HG02938 (cell line): ENCODE data around the gene STARD6.
"Not testable (repeated sequence)": the region's sequence is repeated elsewhere in the genome, so short reads cannot be mapped to it uniquely, and the experiment has no call there.

Experiments used
- ATAC-seq: cut with Tn5 transposase; IDR thresholded peaks from one replicate; pipeline ENCODE4 v1.9.1; 2021; ENCODE audit warnings: mild to moderate bottlenecking, moderate library complexity; ENCODE audit not compliant: unreplicated experiment

STARD6 gene

GRCh38 chr18:54351186-54351585 is 6.5 kb downstream of the STARD6 start:
- no peak for ATAC-seq

- no peak for ATAC-seq
Observed at GRCh38 chr18:54338230-54338629, 19.4 kb downstream of the STARD6 start.

GRCh38 chr18:54335638-54336173 is 22.0 kb downstream of the STARD6 start:
- ATAC-seq, result no peak

GRCh38 chr18:54330768-54331548 is 26.7 kb downstream of the STARD6 start:
- no peak for ATAC-seq

GRCh38 chr18:54329787-54330186 is 27.9 kb downstream of the STARD6 start:
- no peak for ATAC-seq

- ATAC-seq, result no peak
Observed at GRCh38 chr18:54327818-54328217, 29.8 kb downstream of the STARD6 start.

- no peak for ATAC-seq
Observed at GRCh38 chr18:54323970-54324369, 33.7 kb downstream of the STARD6 start.

GRCh38 chr18:54323561-54323960 is 34.1 kb downstream of the STARD6 start:
- no peak for ATAC-seq

GRCh38 chr18:54316071-54316820 is 41.4 kb downstream of the STARD6 start:
- no peak for ATAC-seq

- ATAC-seq, result not testable (repeated sequence)
Observed at GRCh38 chr18:54309564-54309963, 48.1 kb downstream of the STARD6 start.

- ATAC-seq, result no peak
Observed at GRCh38 chr18:54303408-54303807, 54.2 kb downstream of the STARD6 start.

GRCh38 chr18:54298991-54299390 is 58.7 kb downstream of the STARD6 start:
- ATAC-seq, result not testable (repeated sequence)

GRCh38 chr18:54296062-54296461 is 61.6 kb downstream of the STARD6 start:
- ATAC-seq, result no peak

GRCh38 chr18:54294274-54294673 is 63.4 kb downstream of the STARD6 start:
- ATAC-seq, result no peak

- ATAC-seq, result peak; percentile 99
Observed at GRCh38 chr18:54284981-54285785, 72.5 kb downstream of the STARD6 start.

GRCh38 chr18:54284535-54284934 is 73.1 kb downstream of the STARD6 start:
- ATAC-seq, result peak; percentile 24

GRCh38 chr18:54280220-54280569 is 77.5 kb downstream of the STARD6 start:
- ATAC-seq, result no peak

GRCh38 chr18:54279477-54280219 is 78.0 kb downstream of the STARD6 start:
- ATAC-seq, result no peak

GRCh38 chr18:54278615-54279014 is 79.0 kb downstream of the STARD6 start:
- peak; percentile 64 for ATAC-seq

GRCh38 chr18:54277899-54278298 is 79.8 kb downstream of the STARD6 start:
- no peak for ATAC-seq
